OCI-LY1 (cell line): Measurements from ENCODE around the gene MTHFD1L.

Source experiments
- EZH2 ChIP-seq: fragments of 200-600 bp; sonication (generic), shearing (Covaris generic); IDR thresholded peaks from 2 replicates; pipeline ENCODE4 v1.8.0; 2017; ENCODE audit warnings: borderline replicate concordance, mixed run types, mild to moderate bottlenecking, antibody characterized with exemption, low read length, moderate library complexity, mixed read lengths
- TF ChIP-seq, protein P1 (sequence below): fragments of 200-600 bp; sonication (generic), shearing (Covaris generic); IDR thresholded peaks from 2 replicates; pipeline ENCODE4 v1.5.1; 2017; ENCODE audit warnings: mild to moderate bottlenecking, antibody characterized with exemption, low read length, moderate library complexity, mixed read lengths

DNA sequence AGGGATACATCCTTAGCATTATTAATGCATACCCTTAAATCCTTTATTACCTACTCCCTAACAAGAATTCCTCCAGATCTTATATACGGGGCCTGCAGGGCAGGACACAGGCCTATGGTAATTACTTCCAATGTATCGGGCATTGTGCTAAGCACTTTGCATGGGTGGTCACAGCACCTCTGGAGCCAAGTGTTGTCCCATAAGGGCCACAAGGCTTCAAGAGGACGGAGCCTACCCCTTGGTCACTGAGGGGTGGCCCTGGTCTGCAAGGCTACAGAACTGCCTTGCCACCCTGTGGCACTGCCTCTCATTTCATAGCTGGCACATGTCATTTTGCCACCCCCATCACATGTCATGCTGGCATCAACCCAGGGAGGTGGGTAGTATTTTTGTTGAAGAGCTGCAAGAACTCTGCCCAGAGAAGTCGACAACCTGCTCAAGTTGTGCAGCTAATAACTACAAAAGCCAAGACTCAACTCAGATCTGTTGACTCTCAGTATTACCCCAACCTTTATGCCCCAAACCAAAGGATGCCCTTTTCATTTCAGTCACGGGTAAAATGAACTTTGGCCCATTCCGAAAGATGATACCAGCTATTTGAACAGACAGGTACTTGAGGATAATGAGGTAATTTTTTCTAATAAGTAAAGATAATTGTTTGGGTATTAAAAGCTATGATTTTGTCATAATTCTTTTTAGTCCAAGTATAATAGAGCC, 230.2 kb downstream of the MTHFD1L start:
- TF ChIP-seq, protein P1, sequence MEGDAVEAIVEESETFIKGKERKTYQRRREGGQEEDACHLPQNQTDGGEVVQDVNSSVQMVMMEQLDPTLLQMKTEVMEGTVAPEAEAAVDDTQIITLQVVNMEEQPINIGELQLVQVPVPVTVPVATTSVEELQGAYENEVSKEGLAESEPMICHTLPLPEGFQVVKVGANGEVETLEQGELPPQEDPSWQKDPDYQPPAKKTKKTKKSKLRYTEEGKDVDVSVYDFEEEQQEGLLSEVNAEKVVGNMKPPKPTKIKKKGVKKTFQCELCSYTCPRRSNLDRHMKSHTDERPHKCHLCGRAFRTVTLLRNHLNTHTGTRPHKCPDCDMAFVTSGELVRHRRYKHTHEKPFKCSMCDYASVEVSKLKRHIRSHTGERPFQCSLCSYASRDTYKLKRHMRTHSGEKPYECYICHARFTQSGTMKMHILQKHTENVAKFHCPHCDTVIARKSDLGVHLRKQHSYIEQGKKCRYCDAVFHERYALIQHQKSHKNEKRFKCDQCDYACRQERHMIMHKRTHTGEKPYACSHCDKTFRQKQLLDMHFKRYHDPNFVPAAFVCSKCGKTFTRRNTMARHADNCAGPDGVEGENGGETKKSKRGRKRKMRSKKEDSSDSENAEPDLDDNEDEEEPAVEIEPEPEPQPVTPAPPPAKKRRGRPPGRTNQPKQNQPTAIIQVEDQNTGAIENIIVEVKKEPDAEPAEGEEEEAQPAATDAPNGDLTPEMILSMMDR, result no peak
- TF ChIP-seq EZH2, result no peak
